ENCODE results near the gene FOSL2.

Gene FOSL2

DNA sequence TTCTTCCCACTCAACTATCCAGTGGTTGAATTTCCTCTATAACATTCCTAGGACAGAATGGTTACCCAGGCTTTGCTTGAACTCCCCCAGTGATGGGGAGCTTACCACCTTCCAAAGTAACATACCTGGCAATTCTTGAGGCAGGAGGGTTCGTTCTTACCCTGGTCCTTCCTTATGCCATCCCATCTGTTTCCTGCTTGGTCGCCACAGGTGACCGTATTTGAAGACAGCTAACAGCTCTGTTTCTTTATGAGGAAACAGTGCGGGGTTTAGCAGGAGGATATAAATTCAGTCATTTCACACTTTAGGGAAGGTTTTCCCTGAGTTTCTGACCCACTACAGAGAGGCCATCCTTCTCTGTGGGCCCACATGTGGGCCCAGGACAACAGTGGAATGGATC is 42.6 kb downstream of the FOSL2 start:
- DNase-seq = no peak

DNA sequence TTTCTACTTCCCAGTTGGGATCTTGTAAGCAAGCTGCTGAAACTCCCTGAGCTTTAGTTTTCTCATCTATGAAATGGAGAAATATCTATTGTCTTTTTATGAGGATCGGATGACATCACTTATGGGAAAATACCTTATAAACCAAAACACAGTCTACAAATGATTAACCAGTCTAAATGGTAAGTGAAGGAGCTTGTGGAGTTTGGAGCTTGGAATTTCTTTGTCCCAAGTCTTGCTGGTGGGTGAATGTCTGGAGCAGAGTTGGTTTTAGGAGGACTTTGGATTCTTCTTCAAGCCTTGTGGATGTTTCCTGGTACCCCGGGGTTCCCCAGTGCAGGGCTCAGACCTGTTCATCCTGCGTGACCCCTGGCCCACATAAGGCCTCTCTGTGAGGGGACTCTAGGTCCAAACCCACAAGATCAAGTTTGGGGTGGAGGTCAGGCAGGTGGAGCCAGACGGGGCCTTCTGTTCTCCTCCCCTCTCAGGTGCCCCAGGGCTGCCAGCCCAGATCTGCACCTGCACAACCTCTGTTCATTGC is 43.2 kb downstream of the FOSL2 start:
- DNase-seq = no peak

DNA sequence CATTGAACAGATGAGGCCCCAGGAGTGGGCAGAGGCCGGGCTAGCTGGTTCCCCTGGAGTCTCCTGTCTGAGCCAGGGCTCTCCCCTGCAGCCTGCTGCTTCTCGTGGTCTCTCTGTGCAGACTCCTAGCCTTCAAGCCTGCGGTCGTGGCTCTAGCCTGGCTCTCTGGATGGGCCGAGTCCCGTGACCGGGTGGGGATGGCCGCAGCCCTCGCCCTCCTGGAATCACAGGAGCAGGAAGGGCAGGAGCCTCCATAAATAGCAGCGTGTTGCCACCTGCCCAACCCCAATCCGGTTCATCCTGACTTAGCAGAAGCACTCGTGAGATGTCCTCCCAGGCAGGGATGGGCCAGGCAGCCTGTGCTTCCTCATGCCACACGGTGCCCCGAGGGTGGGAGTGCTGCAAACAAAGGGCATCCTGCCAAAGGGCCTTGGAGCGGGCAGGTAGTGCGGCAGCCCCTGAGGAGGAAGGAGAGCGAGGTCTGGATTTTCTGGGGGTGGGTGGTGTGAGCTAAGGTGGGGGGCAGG is 43.9 kb downstream of the FOSL2 start:
- no peak for DNase-seq

- no peak for DNase-seq
Observed at GRCh38 chr2:28437149-28437835, 44.6 kb downstream of the FOSL2 start.

GRCh38 chr2:28437918-28438317 is 45.3 kb downstream of the FOSL2 start:
- no peak for DNase-seq

DNA sequence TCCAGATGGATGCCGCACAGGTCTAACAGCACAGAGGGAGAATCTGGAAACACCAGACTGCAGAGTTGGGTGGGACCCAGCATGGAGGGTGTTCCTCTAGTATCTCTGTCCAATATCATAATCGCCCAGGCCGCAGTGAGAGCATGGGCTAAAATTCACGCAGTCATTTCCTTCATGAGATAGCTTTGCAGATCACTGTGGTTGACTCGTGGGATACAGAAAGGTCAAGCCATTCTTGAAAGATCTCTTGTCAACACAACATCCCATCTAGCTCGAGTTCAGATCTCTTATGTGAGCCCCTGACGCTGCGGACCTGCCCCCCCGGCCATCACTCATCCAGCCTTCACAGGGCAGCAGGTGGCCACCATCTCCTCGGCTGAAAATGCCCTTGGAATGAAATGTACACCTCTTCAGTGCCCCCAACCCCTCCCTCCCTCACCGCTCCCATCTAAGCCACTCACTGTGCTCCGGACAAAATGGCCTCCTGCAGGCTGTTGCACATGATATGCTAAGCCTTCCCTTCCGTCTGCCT is 45.9 kb downstream of the FOSL2 start:
- DNase-seq = no peak

- DNase-seq = no peak
Observed at GRCh38 chr2:28439127-28439526, 46.5 kb downstream of the FOSL2 start.

DNA sequence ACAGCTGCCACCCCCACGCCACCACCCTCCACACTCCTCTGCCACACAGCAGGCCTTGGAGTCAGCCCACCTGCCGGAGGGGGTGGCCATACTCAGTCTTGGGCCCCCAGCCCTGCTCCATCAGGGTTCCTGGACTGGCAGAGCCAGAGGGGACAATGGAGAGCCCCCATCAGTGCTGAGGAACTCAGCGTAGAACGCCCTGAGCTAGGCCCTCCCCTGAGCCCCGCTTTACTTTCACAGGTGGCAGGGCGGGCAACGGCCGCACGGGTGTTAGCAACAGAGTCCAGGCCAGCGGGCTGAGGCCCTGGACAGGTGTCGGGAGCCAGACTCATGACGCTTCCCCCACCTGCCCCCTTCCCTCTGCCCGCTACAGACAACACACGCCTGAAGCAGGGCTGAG is 47.1 kb downstream of the FOSL2 start:
- no peak for DNase-seq

DNA sequence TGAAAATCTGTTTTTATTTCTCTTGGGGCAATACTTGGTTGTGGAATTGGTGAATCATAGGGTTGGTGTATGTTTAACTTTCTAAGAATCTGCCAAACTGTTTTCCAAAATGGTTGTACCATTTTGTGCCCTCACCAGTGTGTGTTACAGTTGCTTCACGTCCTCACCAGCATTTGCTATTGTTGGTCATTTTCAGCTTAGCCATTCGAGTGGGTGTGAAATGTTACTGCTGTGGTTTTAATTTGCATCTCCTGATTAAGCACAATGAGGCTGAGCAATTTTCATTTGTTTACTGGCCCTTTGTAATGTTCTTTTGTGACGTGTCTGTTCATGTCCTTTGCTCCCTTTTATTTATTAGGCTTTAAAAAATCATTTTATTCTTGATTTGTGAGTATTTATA is 49.7 kb downstream of the FOSL2 start:
- no peak for DNase-seq

DNA sequence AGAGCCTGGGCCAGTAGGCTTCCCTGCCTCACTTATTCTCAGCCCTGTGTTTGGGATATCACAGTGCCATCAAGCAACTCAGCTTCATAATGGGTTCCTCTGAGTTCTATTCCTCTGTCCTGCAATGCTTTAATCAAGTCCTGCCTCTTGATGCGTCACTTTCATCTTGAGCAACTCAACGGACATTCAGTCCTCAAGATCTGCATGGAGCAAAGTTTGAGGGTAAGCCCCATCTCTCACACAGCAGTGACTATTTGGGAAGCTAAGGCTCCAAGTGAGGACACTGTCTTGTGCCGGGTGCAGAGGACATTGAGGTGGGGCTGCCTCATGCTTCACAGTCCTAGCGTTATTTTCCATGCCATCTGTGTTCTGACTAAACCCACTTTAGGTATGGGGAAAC is 52.3 kb downstream of the FOSL2 start:
- no peak for DNase-seq

- DNase-seq = no peak
Observed at GRCh38 chr2:28445448-28446258, 53.0 kb downstream of the FOSL2 start.

DNA sequence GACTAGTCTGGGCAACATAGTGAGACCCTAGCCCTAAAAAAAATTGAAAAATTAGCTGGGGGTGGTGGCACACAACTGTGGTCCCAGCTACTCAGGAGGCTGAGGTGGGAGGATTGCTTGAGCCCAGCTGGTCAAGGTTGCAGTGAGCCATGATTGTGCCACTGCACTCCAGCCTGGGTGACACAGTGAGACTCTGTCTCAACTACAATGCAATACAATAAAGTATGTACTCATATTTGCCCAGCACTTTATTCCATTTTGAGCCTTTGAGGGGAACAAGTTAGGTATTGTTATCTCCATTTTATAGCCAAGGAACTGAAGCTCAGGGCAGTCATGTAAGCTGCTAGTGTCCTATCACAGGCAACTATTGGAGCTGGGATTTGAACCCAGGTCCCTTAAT is 53.9 kb downstream of the FOSL2 start:
- no peak for DNase-seq

- no peak for DNase-seq
Observed at GRCh38 chr2:28447086-28447485, 54.4 kb downstream of the FOSL2 start.

GRCh38 chr2:28447943-28448792 is 55.5 kb downstream of the FOSL2 start:
- no peak for DNase-seq

GRCh38 chr2:28448793-28449100 is 56.1 kb downstream of the FOSL2 start:
- no peak for DNase-seq

DNA sequence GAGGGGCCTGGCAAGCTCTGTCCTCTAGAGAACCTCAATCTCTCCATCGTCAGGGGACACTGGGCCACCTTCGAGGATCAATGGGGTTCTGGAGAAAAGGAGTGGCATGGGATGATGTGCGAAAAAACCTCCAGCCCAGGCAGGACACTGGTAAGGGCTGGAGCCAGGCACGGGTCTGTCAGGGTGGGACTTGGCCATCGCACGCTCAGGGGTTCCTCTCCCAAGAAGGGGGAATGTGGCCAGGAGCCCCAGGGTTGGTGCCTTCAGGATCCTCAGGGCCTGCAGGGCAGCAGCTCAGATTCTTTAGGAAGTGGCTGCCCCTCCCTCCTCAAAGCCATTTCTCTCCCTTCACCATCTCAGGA is 56.4 kb downstream of the FOSL2 start:
- no peak for DNase-seq

- DNase-seq = no peak
Observed at GRCh38 chr2:28449488-28450395, 57.1 kb downstream of the FOSL2 start.

DNA sequence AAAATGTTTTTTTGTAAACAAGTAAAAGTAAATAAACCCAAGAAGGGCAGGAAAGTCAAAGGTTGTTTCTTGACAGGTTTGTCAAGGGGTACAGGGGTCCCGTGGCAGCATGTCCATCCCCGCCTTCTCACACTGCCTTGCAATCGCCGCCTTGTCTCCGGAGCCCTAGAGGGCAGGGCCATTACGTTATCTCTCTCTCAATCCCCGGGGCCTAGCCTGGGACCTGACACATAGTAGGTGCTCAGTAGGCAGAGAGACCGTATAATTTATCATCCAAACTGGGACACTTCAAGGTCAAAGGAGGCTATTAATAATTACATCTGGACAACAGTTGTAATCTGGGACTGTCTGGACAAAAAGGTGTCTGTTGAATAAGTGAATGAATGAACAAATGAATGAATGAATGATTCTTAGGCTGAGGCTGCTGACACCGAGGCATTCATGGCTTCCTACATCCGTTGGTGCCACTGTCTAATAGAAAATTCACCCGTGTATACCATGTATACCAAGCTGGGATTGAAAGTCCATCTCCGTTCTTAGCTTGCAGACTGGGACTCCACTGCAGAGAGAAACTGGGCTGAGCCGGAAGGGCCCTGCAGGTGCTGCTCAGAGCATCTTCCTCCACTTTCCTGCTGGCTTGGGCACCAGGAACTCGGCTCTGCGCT is 58.4 kb downstream of the FOSL2 start:
- no peak for DNase-seq

DNA sequence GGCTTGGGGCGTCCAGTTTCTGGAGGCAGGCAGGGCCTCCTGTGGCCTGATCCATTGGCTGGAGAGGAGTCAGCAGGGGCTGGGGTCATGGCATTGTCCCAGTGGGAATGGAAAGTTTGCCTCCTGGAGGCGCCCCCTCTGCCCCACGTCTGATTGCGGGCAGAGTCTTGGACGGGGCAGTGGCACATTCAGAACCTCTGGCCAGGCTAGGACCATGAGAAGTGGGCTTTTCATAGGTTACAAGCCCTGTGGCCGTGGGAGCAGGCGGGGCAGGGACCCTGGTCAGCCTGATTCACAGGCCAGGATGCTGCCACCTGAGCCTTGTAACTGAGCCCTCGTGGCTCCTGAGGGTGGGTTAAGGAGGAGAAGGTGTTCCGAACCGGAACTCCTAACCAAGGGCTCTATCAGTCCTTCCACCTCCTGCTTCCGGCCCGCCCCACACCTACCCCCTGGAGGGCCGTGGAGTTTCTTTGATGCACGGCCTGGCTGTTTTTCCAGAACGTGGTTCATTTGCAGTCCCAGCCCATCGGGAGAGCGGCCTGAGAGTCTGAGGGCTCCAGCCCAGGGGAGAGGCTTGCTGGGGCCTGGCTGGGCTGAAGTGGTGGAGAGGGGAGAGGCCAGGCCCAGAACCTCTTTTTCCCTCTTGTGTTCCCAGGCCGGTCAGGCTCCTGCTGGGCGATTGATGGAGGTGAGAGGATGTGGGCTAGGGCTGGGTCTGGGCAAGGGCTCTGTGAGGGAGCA is 59.3 kb downstream of the FOSL2 start:
- no peak for DNase-seq

- DNase-seq = no peak
Observed at GRCh38 chr2:28452534-28453081, 60.0 kb downstream of the FOSL2 start.

Measured in NCI-H1092 (cell line).